GM19372 (cell line): Measurements from ENCODE around the gene RGP1.

Experiments used
- ATAC-seq: cut with Tn5 transposase; IDR thresholded peaks from one replicate; pipeline ENCODE4 v1.9.1; 2021; ENCODE audit warnings: mild to moderate bottlenecking, low read depth, moderate library complexity; ENCODE audit not compliant: unreplicated experiment

The RGP1 gene

GRCh38 chr9:35798658-35799374 lies 49.7 kb downstream of the RGP1 start:
- ATAC-seq, result no peak

- no peak for ATAC-seq
These were observed 51.4 kb downstream of the RGP1 start for GRCh38 chr9:35800530-35800929.

GRCh38 chr9:35801328-35802128 lies 52.4 kb downstream of the RGP1 start:
- ATAC-seq, result no peak

GRCh38 chr9:35806101-35806500 lies 57.0 kb downstream of the RGP1 start:
- ATAC-seq, result no peak
